ENCODE results near the gene XRCC4.

XRCC4 gene

GRCh38 chr5:83029912-83030311, 47.4 kb upstream of the XRCC4 start:
- no peaks in the 10 kb centered on the region for H3K36me3 ChIP-seq (ENCODE audit: control insufficient read depth in 2 of 2, insufficient read depth in 1 of 2, low read length in 2 of 2)
- no peak overlapping the region for H3K27ac ChIP-seq (ENCODE audit: extremely low read depth, low read depth, low read length)
- ChIA-PET CTCF (no interaction called here), POLR2A (no interaction called here)
- H3K4me1 ChIP-seq (ENCODE audit: control insufficient read depth, insufficient read depth, low read length): peaks cover 31% of the 10 kb centered on the region
- no peaks in the 10 kb centered on the region for H3K9me3 ChIP-seq (ENCODE audit: control insufficient read depth, insufficient read depth, low read depth, low read length)
- H3K4me3 ChIP-seq (ENCODE audit: low read depth, low read length): no peak overlapping the region
- TF ChIP-seq ZNF449 (tag by site-specific recombination; IDR thresholded peaks at IDR 0.05) (no peak), ZNF600 (tag by site-specific recombination; IDR thresholded peaks at IDR 0.05) (no peak), AEBP2 (tag by site-specific recombination; IDR thresholded peaks at IDR 0.05; ENCODE audit: borderline replicate concordance) (no peak), ZFP41 (tag by site-specific recombination; IDR thresholded peaks at IDR 0.05; ENCODE audit: borderline replicate concordance) (no peak)

GRCh38 chr5:83031381-83031780, 46.0 kb upstream of the XRCC4 start:
- CTCF ChIA-PET: no interaction called here
- H3K27ac ChIP-seq (ENCODE audit: extremely low read depth, low read depth, low read length): no peak overlapping the region
- H3K4me1 ChIP-seq (ENCODE audit: control insufficient read depth, insufficient read depth, low read length): peaks cover 34% of the 10 kb centered on the region
- no peaks in the 10 kb centered on the region for H3K9me3 ChIP-seq (ENCODE audit: control insufficient read depth, insufficient read depth, low read depth, low read length)
- POLR2A ChIA-PET: no interaction called here
- no peak for TF ChIP-seq ZNF311 (tag by site-specific recombination; IDR thresholded peaks at IDR 0.05; ENCODE audit: borderline replicate concordance)
- no peak for TF ChIP-seq ZNF404 (tag by site-specific recombination; IDR thresholded peaks at IDR 0.05)
- no peak for TF ChIP-seq WT1 (tag by site-specific recombination; IDR thresholded peaks at IDR 0.05)
- TF ChIP-seq ZNF37A (tag by site-specific recombination; IDR thresholded peaks at IDR 0.05): no peak
- TF ChIP-seq ZNF335 (tag by site-specific recombination; conservative IDR thresholded peaks at IDR 0.05): no peak
- TF ChIP-seq ZNF248 (tag by site-specific recombination; IDR thresholded peaks at IDR 0.05): no peak
- no peak overlapping the region for H3K4me3 ChIP-seq (ENCODE audit: low read depth, low read length)
- no peaks in the 10 kb centered on the region for H3K36me3 ChIP-seq (ENCODE audit: control insufficient read depth in 2 of 2, insufficient read depth in 1 of 2, low read length in 2 of 2)

GRCh38 chr5:83034036-83034435, 43.3 kb upstream of the XRCC4 start:
- CTCF ChIA-PET: no interaction called here
- TF ChIP-seq ZNF37A (tag by site-specific recombination; IDR thresholded peaks at IDR 0.05) (no peak), WT1 (tag by site-specific recombination; IDR thresholded peaks at IDR 0.05) (no peak)
- POLR2A ChIA-PET: no interaction called here
- peaks cover 26% of the 10 kb centered on the region for H3K4me1 ChIP-seq (ENCODE audit: control insufficient read depth, insufficient read depth, low read length)
- no peak overlapping the region; the same call in 1 of the 2 replicates for H3K27ac ChIP-seq (ENCODE audit: extremely low read depth, low read depth, low read length)
- H3K4me3 ChIP-seq (ENCODE audit: low read depth, low read length): no peak overlapping the region
- no peaks in the 10 kb centered on the region for H3K36me3 ChIP-seq (ENCODE audit: control insufficient read depth in 2 of 2, insufficient read depth in 1 of 2, low read length in 2 of 2)
- H3K9me3 ChIP-seq (ENCODE audit: control insufficient read depth, insufficient read depth, low read depth, low read length): no peaks in the 10 kb centered on the region

- no peak overlapping the region; the same call in 1 of the 2 replicates for H3K27ac ChIP-seq (ENCODE audit: extremely low read depth, low read depth, low read length)
- no peak overlapping the region for H3K4me3 ChIP-seq (ENCODE audit: low read depth, low read length)
- peaks cover 26% of the 10 kb centered on the region for H3K4me1 ChIP-seq (ENCODE audit: control insufficient read depth, insufficient read depth, low read length)
- ChIA-PET POLR2A (no interaction called here), CTCF (no interaction called here)
- H3K36me3 ChIP-seq (ENCODE audit: control insufficient read depth in 2 of 2, insufficient read depth in 1 of 2, low read length in 2 of 2): no peaks in the 10 kb centered on the region
- TF ChIP-seq GLIS2 (tag by site-specific recombination; IDR thresholded peaks at IDR 0.05) (no peak), ZNF133 (tag by site-specific recombination; IDR thresholded peaks at IDR 0.05) (no peak), PRDM6 (tag by site-specific recombination; IDR thresholded peaks at IDR 0.05) (peak; percentile 65), OVOL3 (tag by site-specific recombination; IDR thresholded peaks at IDR 0.05) (no peak)
- H3K9me3 ChIP-seq (ENCODE audit: control insufficient read depth, insufficient read depth, low read depth, low read length): no peaks in the 10 kb centered on the region
These were observed 42.7 kb upstream of the XRCC4 start for GRCh38 chr5:83034528-83035207.
